Skin epidermis (tissue), 12 donors: ENCODE data around the gene U2AF2.

ENCODE experiments used
- H3K27ac ChIP-seq, 21 experiments: fragments of 200-600 bp; sonication (generic) in 11 of 21; one replicate each; pipeline ENCODE4 v1.5.0; 2020; ENCODE audit warnings: mild to moderate bottlenecking in 3 of 21, inconsistent platforms in 2 of 21, moderate library complexity in 2 of 21
- H3K4me3 ChIP-seq, 7 experiments: fragments of 200-600 bp; sonication (generic) in 2 of 7; one replicate each; pipeline ENCODE4 v1.5.0; 2020; ENCODE audit warnings: inconsistent platforms in 2 of 7, mild to moderate bottlenecking in 2 of 7, moderate library complexity in 1 of 7

The U2AF2 gene

GRCh38 chr19:55620410-55621204 is 34.2 kb upstream of the U2AF2 start:
- Histone ChIP-seq H3K27ac (peak overlapping the region in 1 of 21 experiments; percentile 44), H3K4me3 (no peak overlapping the region)

GRCh38 chr19:55621205-55621672 is 33.6 kb upstream of the U2AF2 start:
- H3K27ac ChIP-seq, result no peak overlapping the region
- H3K4me3 ChIP-seq, result no peak overlapping the region

GRCh38 chr19:55621673-55622231 is 33.1 kb upstream of the U2AF2 start:
- H3K4me3 ChIP-seq, result no peak overlapping the region
- no peak overlapping the region for H3K27ac ChIP-seq

- Histone ChIP-seq H3K4me3 (no peak overlapping the region), H3K27ac (no peak overlapping the region)
Measured at GRCh38 chr19:55622242-55622969, 32.4 kb upstream of the U2AF2 start.

- H3K27ac ChIP-seq, result peak overlapping the region in 2 of 21 experiments; percentile 26 to 86
- no peak overlapping the region for H3K4me3 ChIP-seq
Measured at GRCh38 chr19:55623130-55623529, 31.7 kb upstream of the U2AF2 start.

- no peak overlapping the region for H3K4me3 ChIP-seq
- peak overlapping the region in 7 of 21 experiments; percentile 26 to 97 (median 93) for H3K27ac ChIP-seq
Measured at GRCh38 chr19:55623561-55623960, 31.3 kb upstream of the U2AF2 start.

GRCh38 chr19:55624109-55625003 is 30.5 kb upstream of the U2AF2 start, which contains the start of gene ZNF784:
Gene ZNF784 (minus strand): TSS chr19:55624566. CDS start chr19:55624561, 5 bp downstream.
- H3K4me3 ChIP-seq, result peak within 1 kb of the TSS; percentile 39 to 58 (median 51)
- peak within 1 kb of the TSS; percentile 70 to 98 (median 93) for H3K27ac ChIP-seq

- Histone ChIP-seq H3K4me3 (peak overlapping the region; percentile 39 to 58 (median 51)), H3K27ac (peak overlapping the region in 14 of 21 experiments; percentile 84 to 98 (median 93))
Measured at GRCh38 chr19:55625004-55625326, 29.9 kb upstream of the U2AF2 start.

GRCh38 chr19:55626350-55626749 is 28.5 kb upstream of the U2AF2 start:
- H3K4me3 ChIP-seq, result no peak overlapping the region
- peak overlapping the region in 2 of 21 experiments; percentile 52 to 65 for H3K27ac ChIP-seq

- peak overlapping the region in 1 of 21 experiments; percentile 7 for H3K27ac ChIP-seq
Measured at GRCh38 chr19:55632463-55632834, 22.4 kb upstream of the U2AF2 start.

GRCh38 chr19:55633861-55634260 is 21.0 kb upstream of the U2AF2 start:
- peak overlapping the region in 7 of 21 experiments; percentile 56 to 99 (median 96) for H3K27ac ChIP-seq

More at GRCh38 chr19:55632463-55632834, 22.4 kb upstream of the U2AF2 start:
- H3K4me3 ChIP-seq, result no peak overlapping the region

GRCh38 chr19:55635334-55635717 is 19.5 kb upstream of the U2AF2 start:
- peak overlapping the region; percentile 60 to 99 (median 97) for H3K27ac ChIP-seq
- peak overlapping the region; percentile 86 to 98 (median 95) for H3K4me3 ChIP-seq

More at GRCh38 chr19:55633861-55634260, 21.0 kb upstream of the U2AF2 start:
- H3K4me3 ChIP-seq, result peak overlapping the region in 1 of 7 experiments; percentile 98

- H3K27ac ChIP-seq, result peak overlapping the region in 18 of 21 experiments; percentile 89 to 99 (median 98)
- H3K4me3 ChIP-seq, result peak overlapping the region; percentile 86 to 98 (median 95)
Measured at GRCh38 chr19:55635856-55636440, 18.9 kb upstream of the U2AF2 start.

- Histone ChIP-seq H3K27ac (peak overlapping the region in 3 of 21 experiments; percentile 20 to 99 (median 26)), H3K4me3 (peak overlapping the region in 1 of 7 experiments; percentile 98)
Measured at GRCh38 chr19:55636723-55637122, 18.1 kb upstream of the U2AF2 start.

- no peak overlapping the region for H3K4me3 ChIP-seq
- no peak overlapping the region for H3K27ac ChIP-seq
Measured at GRCh38 chr19:55637534-55637933, 17.3 kb upstream of the U2AF2 start.

GRCh38 chr19:55638864-55639359 is 15.9 kb upstream of the U2AF2 start:
- H3K27ac ChIP-seq, result no peak overlapping the region
- no peak overlapping the region for H3K4me3 ChIP-seq

GRCh38 chr19:55640043-55640576 is 14.7 kb upstream of the U2AF2 start:
- H3K4me3 ChIP-seq, result peak overlapping the region; percentile 67 to 95 (median 85)
- peak overlapping the region in 20 of 21 experiments; percentile 82 to 99 (median 94) for H3K27ac ChIP-seq
